ENCODE data around the gene DHPS. TPM values are rescaled to one million over a fixed set of nuclear protein-coding genes. Genes with fewer than 3 reads are reported as not detected.

The DHPS gene
- total and polyA plus RNA-seq, 2 of the 13 experiments (the other 11 are each of a cell fraction or from before 2014, with no cell fraction given): 43.3 to 84.3 TPM

GRCh38 chr19:12723641-12724426, 42.2 kb upstream of the DHPS start, which contains the start of gene TNPO2:
Gene TNPO2 (minus strand): TSS chr19:12723932. CDS start chr19:12720977, 2,955 bp downstream.
- Histone ChIP-seq H3K9ac (ENCODE audit: insufficient read depth, low read depth, low read length) (peak within 1 kb of the TSS; percentile 87), H4K20me1 (ENCODE audit: insufficient read depth, low read length) (no peaks in the 10 kb centered on the region), H3K27ac (ENCODE audit: extremely low read length, insufficient read depth, low read length) (peak within 1 kb of the TSS; percentile 77), H3K36me3 (replicated peaks in 1 of 2; ENCODE audit: control insufficient read depth in 1 of 2, insufficient read depth in 2 of 2, low read length in 2 of 2) (peaks cover 2 to 7% of the 10 kb centered on the region in 2 experiments; a peak in 4 of 5 replicates), H3K9me3 (ENCODE audit: low read length) (no peaks in the 10 kb centered on the region), H2AFZ (ENCODE audit: low read length) (peak within 1 kb of the TSS; percentile 78), H3K27me3 (ENCODE audit: control insufficient read depth in 1 of 2, insufficient read depth in 2 of 2, low read length in 2 of 2) (no peaks in the 10 kb centered on the region; a peak in 1 of 5 replicates), H3K79me2 (ENCODE audit: insufficient read depth, low read length) (peaks cover 48% of the 10 kb centered on the region), H3K4me3 (replicated peaks in 1 of 3; ENCODE audit: insufficient read depth in 1 of 3, low read depth in 2 of 3, low read length in 3 of 3) (peak within 1 kb of the TSS; percentile 67 to 93 (median 92)), H3K4me2 (ENCODE audit: low read depth, low read length) (peak within 1 kb of the TSS; percentile 98), H3K4me1 (ENCODE audit: insufficient read depth, low read length) (peaks cover 20% of the 10 kb centered on the region)
- CTCF ChIA-PET (ENCODE audit: low intra/inter-chr PET ratio, low total read pairs): no interaction called here
- 13% methylated on average over 16 of the region's 28 CpGs for WGBS (ENCODE audit: low lambda C conversion rate)
- in situ Hi-C loops (cut with HindIII; ENCODE audit: extremely low pct_ligation_motif_present, low pct_unique_long_range_greater_than_20kb): no loop called here
- FAIRE-seq (peak; percentile 91), ATAC-seq (peak; percentile 68), DNase-seq (ENCODE audit: low spot score) (peak; percentile 71)
- intact Hi-C loops (cut with micrococcal nuclease; ENCODE audit: unreplicated experiment): no loop called here
- POLR2A ChIA-PET: interaction anchor here (1.0 to 4.8 kb wide), 9 partner anchors 9 to 210 kb away, joined by 3 to 51 read pairs (median 8); partner anchors contain the start of genes FARSA, FBXW9, GET3 and JUNB
- BruUV-seq (replicated peaks): no TSS peak
- TF ChIP-seq CENPBD1 (CRISPR knock-in tag; IDR thresholded peaks at IDR 0.05; ENCODE audit: borderline replicate concordance, low read depth): no peak
- TF ChIP-seq PITX1 (CRISPR knock-in tag; IDR thresholded peaks at IDR 0.05): peak; percentile 64
- no peak for TF ChIP-seq CAMTA2 (CRISPR knock-in tag; IDR thresholded peaks at IDR 0.05; ENCODE audit: borderline replicate concordance)
- peak; percentile 71 for TF ChIP-seq KMT2B (CRISPR knock-in tag; IDR thresholded peaks at IDR 0.05)
- 0 out of 2 replicates have a peak, but pooled peaks have one; percentile 25 for TF ChIP-seq NAIF1 (CRISPR knock-in tag; IDR thresholded peaks at IDR 0.05; ENCODE audit: borderline replicate concordance)
- TF ChIP-seq GLI4 (CRISPR knock-in tag; IDR thresholded peaks at IDR 0.05; ENCODE audit: borderline replicate concordance): peak; percentile 44; the same call in 1 of the 2 replicates
- TF ChIP-seq RXRB (CRISPR knock-in tag; IDR thresholded peaks at IDR 0.05; ENCODE audit: borderline replicate concordance): 0 out of 2 replicates have a peak, but pooled peaks have one; percentile 17
- 0 out of 2 replicates have a peak, but pooled peaks have one; percentile 22 for TF ChIP-seq ZBTB26 (CRISPR knock-in tag; IDR thresholded peaks at IDR 0.05; ENCODE audit: borderline replicate concordance)
- no peak for TF ChIP-seq ZNF704 (CRISPR knock-in tag; IDR thresholded peaks at IDR 0.05; ENCODE audit: borderline replicate concordance)
- no peak for TF ChIP-seq ZNF317 (CRISPR knock-in tag; IDR thresholded peaks at IDR 0.05)
- 0 out of 2 replicates have a peak, but pooled peaks have one; percentile 25 for TF ChIP-seq PCBP1 (IDR thresholded peaks at IDR 0.05; ENCODE audit: borderline replicate concordance, low read depth, low read length)
- 0 out of 2 replicates have a peak, but pooled peaks have one; percentile 25 for TF ChIP-seq ZSCAN21 (CRISPR knock-in tag; IDR thresholded peaks at IDR 0.05; ENCODE audit: borderline replicate concordance)
- TF ChIP-seq ZFP37 (CRISPR knock-in tag; IDR thresholded peaks at IDR 0.05; ENCODE audit: borderline replicate concordance): 0 out of 2 replicates have a peak, but pooled peaks have one; percentile 23
- peak; percentile 98 for TF ChIP-seq MYC (CRISPR knock-in tag; IDR thresholded peaks at IDR 0.05; ENCODE audit: borderline replicate concordance)
- no peak for TF ChIP-seq MTA1 (CRISPR knock-in tag; IDR thresholded peaks at IDR 0.05; ENCODE audit: borderline replicate concordance)
- peak; percentile 15 for TF ChIP-seq ZNF781 (CRISPR knock-in tag; IDR thresholded peaks at IDR 0.05; ENCODE audit: borderline replicate concordance, not compliant biosample characterization)
- TF ChIP-seq HOXD1 (CRISPR knock-in tag; IDR thresholded peaks at IDR 0.05): no peak; the same call in 1 of the 2 replicates
- no peak for TF ChIP-seq NONO (IDR thresholded peaks at IDR 0.05)
- TF ChIP-seq NONO (CRISPR knock-in tag; conservative IDR thresholded peaks at IDR 0.05): 0 out of 2 replicates have a peak, but pooled peaks have one; percentile 15
- TF ChIP-seq ATRX (CRISPR knock-in tag; IDR thresholded peaks at IDR 0.05; ENCODE audit: borderline replicate concordance): no peak
- TF ChIP-seq HNRNPLL (IDR thresholded peaks at IDR 0.05; ENCODE audit: low read depth, low read length, poor library complexity, severe bottlenecking): peak; percentile 43
